ENCODE results near the gene MED9. TPM values are rescaled to one million over a fixed set of nuclear protein-coding genes. Genes with fewer than 3 reads are reported as not detected.

MED9 gene
- total and polyA plus RNA-seq, 11 donors = 26.3 to 64.4 (median 34.2) TPM

GRCh38 chr17:17508646-17509591 is 32.1 kb downstream of the MED9 start:
- H3K27ac ChIP-seq = no peak overlapping the region

GRCh38 chr17:17509601-17510425 is 33.0 kb downstream of the MED9 start:
- intact Hi-C loops (cut with DNase I) = no loop called here
- no peak for ATAC-seq
- Histone ChIP-seq H3K36me3 (no peaks in the 10 kb centered on the region), H3K4me1 (peaks cover 0 to 22% (median 10%) of the 10 kb centered on the region in 12 donors), H3K27me3 (no peaks in the 10 kb centered on the region), H3K9me3 (no peaks in the 10 kb centered on the region), H3K4me3 (no peak overlapping the region), H3K27ac (no peak overlapping the region)
- 91 to 95% (median 93%) methylated on average over 17 to 21 of the region's 21 CpGs for WGBS, 4 donors
- TF ChIP-seq POLR2A (IDR thresholded peaks at IDR 0.05) = no peak
- no peak for TF ChIP-seq CTCF (IDR thresholded peaks at IDR 0.05)
- DNase-seq = peak in 2 of 5 donors; percentile 19 to 44

More at GRCh38 chr17:17508646-17509591, 32.1 kb downstream of the MED9 start:
- Histone ChIP-seq H3K9me3 (no peaks in the 10 kb centered on the region), H3K4me3 (no peak overlapping the region), H3K36me3 (no peaks in the 10 kb centered on the region), H3K27me3 (no peaks in the 10 kb centered on the region), H3K4me1 (peaks cover 0 to 24% (median 10%) of the 10 kb centered on the region in 12 donors)
- no peak for ATAC-seq
- intact Hi-C loops (cut with DNase I) = no loop called here
- TF ChIP-seq CTCF (IDR thresholded peaks at IDR 0.05) (no peak), POLR2A (IDR thresholded peaks at IDR 0.05) (no peak)
- WGBS, 4 donors = 90 to 94% (median 92%) methylated on average over 32 to 33 of the region's 33 CpGs
- peak in 2 of 5 donors; percentile 19 to 40 for DNase-seq

GRCh38 chr17:17510456-17511292 is 33.9 kb downstream of the MED9 start:
- intact Hi-C loops (cut with DNase I) = no loop called here
- 86 to 94% (median 88%) methylated on average over 19 to 20 of the region's 20 CpGs for WGBS, 4 donors

More at GRCh38 chr17:17510456-17511292, 33.9 kb downstream of the MED9 start:
- Histone ChIP-seq H3K9me3 (no peaks in the 10 kb centered on the region), H3K27ac (no peak overlapping the region), H3K4me3 (no peak overlapping the region), H3K36me3 (no peaks in the 10 kb centered on the region), H3K27me3 (no peaks in the 10 kb centered on the region), H3K4me1 (peaks cover 0 to 22% (median 10%) of the 10 kb centered on the region in 12 donors)
- DNase-seq (peak in 2 of 5 donors; percentile 23 to 45), ATAC-seq (no peak)
- TF ChIP-seq POLR2A (IDR thresholded peaks at IDR 0.05) (no peak), CTCF (IDR thresholded peaks at IDR 0.05) (no peak)

All from heart left ventricle (tissue), 16 donors.